OCI-LY1 (cell line): ENCODE data around the gene PRTFDC1.

Source experiments
- H2AFZ ChIP-seq: fragments of 200-600 bp; sonication (generic), shearing (Covaris generic); 2 replicates; pipeline ENCODE4 v1.6.0; 2014; ENCODE audit warnings: antibody characterized with exemption, mild to moderate bottlenecking, low read length
- H3F3A ChIP-seq: fragments of 200-600 bp; sonication (generic), shearing (Covaris generic); 2 replicates; pipeline ENCODE4 v1.6.0; 2014; ENCODE audit warnings: mild to moderate bottlenecking, antibody characterized with exemption, low read length, moderate library complexity; ENCODE audit not compliant: insufficient read depth
- H3K27ac ChIP-seq: fragments of 200-600 bp; sonication (generic); 2 replicates; pipeline ENCODE4 v1.5.1; 2014; ENCODE audit warnings: low read length, mixed run types, mild to moderate bottlenecking, low read depth; ENCODE audit not compliant: poor library complexity, severe bottlenecking
- H3K27me3 ChIP-seq: fragments of 200-600 bp; sonication (generic); 2 replicates; pipeline ENCODE4 v1.6.0; 2014; ENCODE audit warnings: antibody characterized with exemption, mild to moderate bottlenecking, low read length, moderate library complexity; ENCODE audit not compliant: insufficient read depth
- H3K36me3 ChIP-seq: fragments of 200-600 bp; sonication (generic); 2 replicates; pipeline ENCODE4 v1.6.1; 2014; ENCODE audit warnings: mild to moderate bottlenecking, antibody characterized with exemption, low read length, moderate library complexity, mixed read lengths; ENCODE audit not compliant: insufficient read depth
- H3K4me1 ChIP-seq: fragments of 200-600 bp; sonication (generic); 2 replicates; pipeline ENCODE4 v1.5.1; 2014; ENCODE audit warnings: mild to moderate bottlenecking, low read length, moderate library complexity; ENCODE audit not compliant: insufficient read depth, severe bottlenecking
- H3K4me2 ChIP-seq: fragments of 200-600 bp; sonication (generic), shearing (Covaris generic); 2 replicates; pipeline ENCODE4 v1.6.1; 2014; ENCODE audit warnings: low read length
- H3K4me3 ChIP-seq: fragments of 200-600 bp; sonication (generic); 2 replicates; pipeline ENCODE4 v1.5.1; 2014; ENCODE audit warnings: low read length, low read depth, mild to moderate bottlenecking, mixed read lengths; ENCODE audit not compliant: poor library complexity, severe bottlenecking
- H3K79me2 ChIP-seq: fragments of 200-600 bp; shearing (Covaris generic); 2 replicates; pipeline ENCODE4 v1.6.1; 2016; ENCODE audit warnings: mixed run types, low read length, mixed read lengths; ENCODE audit not compliant: insufficient read depth
- H3K9ac ChIP-seq: fragments of 200-600 bp; sonication (generic), shearing (Covaris generic); 2 replicates; pipeline ENCODE4 v1.6.1; 2014; ENCODE audit warnings: mild to moderate bottlenecking, low read length, mixed read lengths
- H3K9me2 ChIP-seq: fragments of 200-600 bp; sonication (generic), shearing (Covaris generic); 2 replicates; pipeline ENCODE4 v1.6.1; 2014; ENCODE audit warnings: low read depth, mild to moderate bottlenecking, low read length, mixed read lengths
- H3K9me3 ChIP-seq: fragments of 200-600 bp; shearing (Covaris generic); 2 replicates; pipeline ENCODE4 v1.6.1; 2014; ENCODE audit warnings: low read length, mixed read lengths
- H4K20me1 ChIP-seq: fragments of 200-600 bp; sonication (generic), shearing (Covaris generic); 2 replicates; pipeline ENCODE4 v1.6.0; 2016; ENCODE audit warnings: mild to moderate bottlenecking, low read length; ENCODE audit not compliant: insufficient read depth
- CTCF ChIP-seq: fragments of 200-600 bp; sonication (generic), shearing (Covaris generic); IDR thresholded peaks from 2 replicates; pipeline ENCODE4 v1.5.1; 2017; ENCODE audit warnings: mild to moderate bottlenecking, antibody characterized with exemption, low read length, moderate library complexity, mixed read lengths
- EZH2 ChIP-seq: fragments of 200-600 bp; sonication (generic), shearing (Covaris generic); IDR thresholded peaks from 2 replicates; pipeline ENCODE4 v1.8.0; 2017; ENCODE audit warnings: borderline replicate concordance, mixed run types, mild to moderate bottlenecking, antibody characterized with exemption, low read length, moderate library complexity, mixed read lengths

Gene PRTFDC1

GRCh38 chr10:24804956-24805355 is 147.4 kb downstream of the PRTFDC1 start:
- Histone ChIP-seq H4K20me1 (no peaks in the 10 kb centered on the region), H3K4me2 (no peak overlapping the region), H3K36me3 (no peaks in the 10 kb centered on the region), H3K79me2 (no peaks in the 10 kb centered on the region), H3F3A (no peaks in the 10 kb centered on the region), H3K4me1 (no peaks in the 10 kb centered on the region), H3K9ac (no peak overlapping the region), H3K27me3 (no peaks in the 10 kb centered on the region), H2AFZ (no peak overlapping the region), H3K4me3 (no peak overlapping the region), H3K9me3 (no peaks in the 10 kb centered on the region), H3K27ac (no peak overlapping the region), H3K9me2 (no peaks in the 10 kb centered on the region)
- no peak for TF ChIP-seq CTCF
- TF ChIP-seq EZH2: no peak

GRCh38 chr10:24804392-24804791 is 148.0 kb downstream of the PRTFDC1 start:
- no peaks in the 10 kb centered on the region for H3K27me3 ChIP-seq
- no peaks in the 10 kb centered on the region for H3K4me1 ChIP-seq
- H3K4me2 ChIP-seq: no peak overlapping the region
- no peak overlapping the region for H3K27ac ChIP-seq
- no peaks in the 10 kb centered on the region for H3K9me2 ChIP-seq
- no peaks in the 10 kb centered on the region for H4K20me1 ChIP-seq
- no peaks in the 10 kb centered on the region for H3K79me2 ChIP-seq
- H3K9me3 ChIP-seq: no peaks in the 10 kb centered on the region
- H2AFZ ChIP-seq: no peak overlapping the region
- no peak overlapping the region for H3K4me3 ChIP-seq
- H3K9ac ChIP-seq: no peak overlapping the region
- no peaks in the 10 kb centered on the region for H3K36me3 ChIP-seq
- no peak for TF ChIP-seq CTCF
- TF ChIP-seq EZH2: no peak
- no peaks in the 10 kb centered on the region for H3F3A ChIP-seq

- Histone ChIP-seq H4K20me1 (no peaks in the 10 kb centered on the region), H3K4me1 (no peaks in the 10 kb centered on the region), H3K4me3 (no peak overlapping the region), H2AFZ (no peak overlapping the region), H3K27me3 (no peaks in the 10 kb centered on the region), H3K27ac (no peak overlapping the region), H3K79me2 (no peaks in the 10 kb centered on the region), H3K4me2 (no peak overlapping the region), H3K9me3 (no peaks in the 10 kb centered on the region), H3K36me3 (no peaks in the 10 kb centered on the region), H3K9me2 (no peaks in the 10 kb centered on the region), H3F3A (no peaks in the 10 kb centered on the region), H3K9ac (no peak overlapping the region)
- TF ChIP-seq CTCF (no peak), EZH2 (no peak)
Observed at GRCh38 chr10:24802378-24802777, 150.0 kb downstream of the PRTFDC1 start.
